RWPE2 (cell line): Measurements from ENCODE around the gene SPTBN2.

Experiments used
- ATAC-seq: fragments of 200-7000 bp; cut with Tn5 transposase; 3 replicates; pipeline ENCODE4 v1.9.1; 2021; ENCODE audit warnings: low read depth
- DNase-seq: peaks from one replicate; pipeline ENCODE4 v3.0.0-alpha.2; 2020; ENCODE audit warnings: low spot score
- H3K27ac ChIP-seq: fragments of 450-650 bp; 2 replicates; pipeline ENCODE4 v1.5.1; 2017; ENCODE audit warnings: mild to moderate bottlenecking; ENCODE audit not compliant: poor library complexity, severe bottlenecking
- H3K27me3 ChIP-seq: fragments of 250-450 bp; sonication (Bioruptor Pico); 2 replicates; pipeline ENCODE4 v1.5.1; 2021; ENCODE audit warnings: mild to moderate bottlenecking, moderate library complexity; ENCODE audit not compliant: insufficient read depth, poor library complexity, severe bottlenecking
- H3K36me3 ChIP-seq: fragments of 250-450 bp; sonication (Bioruptor Pico); 2 replicates; pipeline ENCODE4 v1.5.1; 2020; ENCODE audit warnings: low read depth, mild to moderate bottlenecking, moderate library complexity
- H3K4me1 ChIP-seq: fragments of 250-450 bp; sonication (Bioruptor Pico); 2 replicates; pipeline ENCODE4 v1.5.1; 2021; ENCODE audit warnings: mild to moderate bottlenecking, moderate library complexity; ENCODE audit not compliant: insufficient read depth, poor library complexity, severe bottlenecking
- H3K4me3 ChIP-seq: fragments of 250-450 bp; sonication (Bioruptor Pico); 2 replicates; pipeline ENCODE4 v1.5.1; 2021; ENCODE audit warnings: mild to moderate bottlenecking, moderate library complexity; ENCODE audit not compliant: severe bottlenecking
- H3K9me3 ChIP-seq: fragments of 250-450 bp; sonication (Bioruptor Pico); 2 replicates; pipeline ENCODE4 v1.5.1; 2021; ENCODE audit warnings: mild to moderate bottlenecking, moderate library complexity; ENCODE audit not compliant: severe bottlenecking
- CTCF ChIP-seq: fragments of 450-650 bp; IDR thresholded peaks from one replicate; pipeline ENCODE4 v1.5.1; 2017; ENCODE audit warnings: mild to moderate bottlenecking, moderate library complexity; ENCODE audit not compliant: poor library complexity, severe bottlenecking

SPTBN2 gene

GRCh38 chr11:66728693-66729385 lies at the start of gene SPTBN2:
Gene SPTBN2, minus strand, starts transcription at chr11:66729216. Its CDS starts 7,976 bp downstream, at chr11:66721240.
- Histone ChIP-seq H3K36me3 (no peaks in the 10 kb centered on the region), H3K27me3 (no peaks in the 10 kb centered on the region), H3K9me3 (no peaks in the 10 kb centered on the region), H3K27ac (no peak within 1 kb of the TSS), H3K4me1 (no peaks in the 10 kb centered on the region), H3K4me3 (peak within 1 kb of the TSS; percentile 62)
- no peak for DNase-seq
- no peak for ATAC-seq
- TF ChIP-seq CTCF: no peak

GRCh38 chr11:66768818-66769217 lies 39.8 kb upstream of the SPTBN2 start:
- H3K4me1 ChIP-seq: peaks cover 27% of the 10 kb centered on the region
- no peak overlapping the region for H3K4me3 ChIP-seq
- H3K9me3 ChIP-seq: no peaks in the 10 kb centered on the region
- no peak for TF ChIP-seq CTCF
- H3K27me3 ChIP-seq: no peaks in the 10 kb centered on the region
- peak; percentile 69 for ATAC-seq
- no peak for DNase-seq
- peak overlapping the region; percentile 54 for H3K27ac ChIP-seq
- H3K36me3 ChIP-seq: peaks cover 9% of the 10 kb centered on the region

- Histone ChIP-seq H3K9me3 (no peaks in the 10 kb centered on the region), H3K4me3 (no peak overlapping the region), H3K27me3 (no peaks in the 10 kb centered on the region), H3K36me3 (peaks cover 17% of the 10 kb centered on the region), H3K27ac (peak overlapping the region; percentile 54), H3K4me1 (peaks cover 27% of the 10 kb centered on the region)
- DNase-seq: no peak
- no peak for TF ChIP-seq CTCF
- peak; percentile 84 for ATAC-seq
These were observed 39.1 kb upstream of the SPTBN2 start for GRCh38 chr11:66768088-66768521.

GRCh38 chr11:66767666-66768065 lies 38.6 kb upstream of the SPTBN2 start:
- ATAC-seq: no peak; the same call in 2 of the 3 replicates
- no peak overlapping the region for H3K4me3 ChIP-seq

More at GRCh38 chr11:66767666-66768065, 38.6 kb upstream of the SPTBN2 start:
- Histone ChIP-seq H3K4me1 (peaks cover 27% of the 10 kb centered on the region), H3K9me3 (no peaks in the 10 kb centered on the region), H3K27ac (peak overlapping the region; percentile 54), H3K27me3 (no peaks in the 10 kb centered on the region), H3K36me3 (peaks cover 19% of the 10 kb centered on the region)
- no peak for DNase-seq
- no peak for TF ChIP-seq CTCF
